ENCODE data around the gene SMKR1.
"Not testable (repeated sequence)": the region's sequence is repeated elsewhere in the genome, so short reads cannot be mapped to it uniquely, and the experiment has no call there.

Gene SMKR1

GRCh38 chr7:129501760-129502707 is at the start of gene SMKR1:
Gene SMKR1 (plus strand): TSS chr7:129502531. CDS start chr7:129502825, 294 bp downstream.
- DNase-seq (ENCODE audit: low spot score): peak; percentile 76

- no peak for DNase-seq (ENCODE audit: low spot score)
Measured at GRCh38 chr7:129452589-129453231, 49.6 kb upstream of the SMKR1 start.

- no peak for DNase-seq (ENCODE audit: low spot score)
Measured at GRCh38 chr7:129453510-129454248, 48.7 kb upstream of the SMKR1 start.

- peak; percentile 15 for DNase-seq (ENCODE audit: low spot score)
Measured at GRCh38 chr7:129454249-129454551, 48.1 kb upstream of the SMKR1 start.

GRCh38 chr7:129456421-129456820 is 45.9 kb upstream of the SMKR1 start:
- DNase-seq (ENCODE audit: low spot score): no peak

- no peak for DNase-seq (ENCODE audit: low spot score)
Measured at GRCh38 chr7:129457101-129457500, 45.2 kb upstream of the SMKR1 start.

GRCh38 chr7:129458171-129458570 is 44.2 kb upstream of the SMKR1 start:
- DNase-seq (ENCODE audit: low spot score): no peak

- no peak for DNase-seq (ENCODE audit: low spot score)
Measured at GRCh38 chr7:129461809-129462208, 40.5 kb upstream of the SMKR1 start.

GRCh38 chr7:129462420-129462819 is 39.9 kb upstream of the SMKR1 start:
- no peak for DNase-seq (ENCODE audit: low spot score)

- DNase-seq (ENCODE audit: low spot score): no peak
Measured at GRCh38 chr7:129464194-129464593, 38.1 kb upstream of the SMKR1 start.

GRCh38 chr7:129465080-129465479 is 37.3 kb upstream of the SMKR1 start:
- DNase-seq (ENCODE audit: low spot score): no peak

GRCh38 chr7:129466796-129467195 is 35.5 kb upstream of the SMKR1 start:
- DNase-seq (ENCODE audit: low spot score): no peak

- DNase-seq (ENCODE audit: low spot score): no peak
Measured at GRCh38 chr7:129468087-129468486, 34.2 kb upstream of the SMKR1 start.

GRCh38 chr7:129468547-129468946 is 33.8 kb upstream of the SMKR1 start:
- no peak for DNase-seq (ENCODE audit: low spot score)

- no peak for DNase-seq (ENCODE audit: low spot score)
Measured at GRCh38 chr7:129469930-129470329, 32.4 kb upstream of the SMKR1 start.

GRCh38 chr7:129470411-129470810 is 31.9 kb upstream of the SMKR1 start:
- no peak for DNase-seq (ENCODE audit: low spot score)

- DNase-seq (ENCODE audit: low spot score): no peak
Measured at GRCh38 chr7:129471402-129471827, 30.9 kb upstream of the SMKR1 start.

GRCh38 chr7:129475931-129476330 is 26.4 kb upstream of the SMKR1 start:
- not testable (repeated sequence) for DNase-seq (ENCODE audit: low spot score)

- DNase-seq (ENCODE audit: low spot score): not testable (repeated sequence)
Measured at GRCh38 chr7:129476398-129476797, 25.9 kb upstream of the SMKR1 start.

- DNase-seq (ENCODE audit: low spot score): no peak
Measured at GRCh38 chr7:129479831-129480230, 22.5 kb upstream of the SMKR1 start.

GRCh38 chr7:129480674-129481363 is 21.5 kb upstream of the SMKR1 start:
- no peak for DNase-seq (ENCODE audit: low spot score)

- not testable (repeated sequence) for DNase-seq (ENCODE audit: low spot score)
Measured at GRCh38 chr7:129481376-129481775, 21.0 kb upstream of the SMKR1 start.

Measured in SW480 (cell line).